Stomach (tissue), 9 donors: Measurements from ENCODE around the gene GMDS. TPM values are rescaled to one million over a fixed set of nuclear protein-coding genes. Genes with fewer than 3 reads are reported as not detected.

Experiments used
- DNase-seq, 2 donors: peaks; one replicate each; pipeline versions ENCODE4 v3.0.0 to v3.0.0-alpha.2; 2013 to 2019
- H3K27ac ChIP-seq, 5 donors: fragments of 200-600 bp in 4 of 5; sonication (generic) in 4 of 5; one replicate each; pipeline ENCODE4 v1.5.1; 2013 to 2019; ENCODE audit warnings: mild to moderate bottlenecking in 1 of 5, moderate library complexity in 1 of 5
- H3K27me3 ChIP-seq, 3 donors: fragments of 200-600 bp; sonication (generic); one replicate each; pipeline ENCODE4 v1.5.1; 2017 to 2019; ENCODE audit warnings: mixed run types in 1 of 3
- H3K36me3 ChIP-seq, 4 donors: fragments of 200-600 bp; sonication (generic); 1 replicate in 3 of 4; 2 replicates in 1 of 4; pipeline ENCODE4 v1.5.1; 2016 to 2019
- H3K4me1 ChIP-seq, 4 donors: fragments of 200-600 bp; sonication (generic); one replicate each; pipeline ENCODE4 v1.5.1; 2016 to 2019
- H3K4me3 ChIP-seq, 4 donors: fragments of 200-600 bp; sonication (generic) in 3 of 4; one replicate each; pipeline ENCODE4 v1.5.1; 2016 to 2019; ENCODE audit warnings: mild to moderate bottlenecking in 1 of 4
- H3K9me3 ChIP-seq, 4 donors: fragments of 200-600 bp; sonication (generic); one replicate each; pipeline ENCODE4 v1.5.1; 2016 to 2019
- EP300 ChIP-seq: sonication (generic); formaldehyde crosslinking; IDR thresholded peaks from one replicate; pipeline ENCODE4 v1.6.1; 2017; ENCODE audit warnings: antibody characterized with exemption
- POLR2A ChIP-seq, 4 donors: fragments of 450-650 bp; IDR thresholded peaks; one replicate each; pipeline ENCODE4 v1.6.1; 2016; ENCODE audit warnings: antibody characterized with exemption in 4 of 4, control low read depth in 2 of 4, mild to moderate bottlenecking in 1 of 4, moderate library complexity in 1 of 4
- POLR2AphosphoS5 ChIP-seq, 3 donors: sonication (generic); formaldehyde crosslinking; IDR thresholded peaks; one replicate each; pipeline ENCODE4 v1.6.1; 2016; ENCODE audit warnings: antibody characterized with exemption in 3 of 3
- WGBS, 5 donors: extraction: QIAGEN DNeasy Blood & Tissue Kit in 3 of 5; methylation state at CpG; one replicate each; pipeline versions ENCODE4 v1.1.5 to v1.1.7; 2013 to 2018; 5-methylcytosine and 5-hydroxymethylcytosine counted together
- intact Hi-C: fragments of 100-400 bp; cut with DNase I; formaldehyde crosslinking; loops from one replicate; pipeline ENCODE4 v1.15.1; 2023; ENCODE audit warnings: low total_unique reads
- polyA plus RNA-seq, 3 donors: library from polyadenylated mRNA; stranded (reverse); fragments of 200-250 nt; gene quantifications; one replicate each; pipeline ENCODE4 v1.2.3, GENCODE V29; 2013
- total RNA-seq, 5 donors: library from RNA; depleted of rRNA; stranded (reverse); fragments of >200 nt; gene quantifications; one replicate each; pipeline versions ENCODE4 v1.1.0 to v1.2.3, GENCODE V29; 2014 to 2016
- TF ChIP-seq, protein P1 (sequence below), 7 experiments: fragments of 450-650 bp in 4 of 7; fragments of 200-600 bp in 3 of 7; sonication (generic) in 3 of 7; IDR thresholded peaks; one replicate each; pipeline ENCODE4 v1.5.1; 2016 to 2019; ENCODE audit warnings: antibody characterized with exemption in 7 of 7, control low read depth in 2 of 7, mild to moderate bottlenecking in 1 of 7
- donor health status: healthy with polysubstance abuse.
- donor health status: Bipolar disorder and iron deficiency.
- donor health status: healthy.

Gene GMDS
- total and polyA plus RNA-seq, 8 donors = 83.7 to 262 (median 121) TPM

DNA sequence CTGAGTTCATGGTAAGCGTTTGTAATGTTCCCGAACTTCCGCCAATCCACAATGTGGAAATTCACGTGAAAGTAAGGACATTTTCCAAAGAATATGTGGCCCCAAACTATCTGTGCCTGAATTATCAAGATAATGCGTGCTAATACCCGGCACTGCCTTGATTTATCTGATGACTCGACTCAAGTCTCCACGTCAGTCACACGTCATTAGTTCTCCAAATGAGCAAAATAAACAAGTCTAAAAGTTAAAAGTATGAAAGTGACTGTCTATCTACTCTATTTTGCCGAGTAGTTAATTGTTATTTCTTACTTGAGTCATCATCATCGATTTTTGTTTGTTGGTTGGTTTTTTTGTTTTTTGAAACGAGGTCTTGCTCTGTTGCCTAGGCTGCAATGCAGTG lies 657.4 kb downstream of the GMDS start:
- Histone ChIP-seq H3K4me3 (no peak overlapping the region), H3K27me3 (peaks cover 0 to 16% (median 2%) of the 10 kb centered on the region in 3 donors), H3K9me3 (no peaks in the 10 kb centered on the region), H3K4me1 (no peaks in the 10 kb centered on the region), H3K27ac (no peak overlapping the region), H3K36me3 (no peaks in the 10 kb centered on the region)
- TF ChIP-seq, protein P1, sequence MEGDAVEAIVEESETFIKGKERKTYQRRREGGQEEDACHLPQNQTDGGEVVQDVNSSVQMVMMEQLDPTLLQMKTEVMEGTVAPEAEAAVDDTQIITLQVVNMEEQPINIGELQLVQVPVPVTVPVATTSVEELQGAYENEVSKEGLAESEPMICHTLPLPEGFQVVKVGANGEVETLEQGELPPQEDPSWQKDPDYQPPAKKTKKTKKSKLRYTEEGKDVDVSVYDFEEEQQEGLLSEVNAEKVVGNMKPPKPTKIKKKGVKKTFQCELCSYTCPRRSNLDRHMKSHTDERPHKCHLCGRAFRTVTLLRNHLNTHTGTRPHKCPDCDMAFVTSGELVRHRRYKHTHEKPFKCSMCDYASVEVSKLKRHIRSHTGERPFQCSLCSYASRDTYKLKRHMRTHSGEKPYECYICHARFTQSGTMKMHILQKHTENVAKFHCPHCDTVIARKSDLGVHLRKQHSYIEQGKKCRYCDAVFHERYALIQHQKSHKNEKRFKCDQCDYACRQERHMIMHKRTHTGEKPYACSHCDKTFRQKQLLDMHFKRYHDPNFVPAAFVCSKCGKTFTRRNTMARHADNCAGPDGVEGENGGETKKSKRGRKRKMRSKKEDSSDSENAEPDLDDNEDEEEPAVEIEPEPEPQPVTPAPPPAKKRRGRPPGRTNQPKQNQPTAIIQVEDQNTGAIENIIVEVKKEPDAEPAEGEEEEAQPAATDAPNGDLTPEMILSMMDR (IDR thresholded peaks at IDR 0.05) = no peak
- TF ChIP-seq POLR2A (IDR thresholded peaks at IDR 0.05) (no peak), EP300 (no peak), POLR2AphosphoS5 (IDR thresholded peaks at IDR 0.05) (no peak)
- intact Hi-C loops = no loop called here
- WGBS, 5 donors = 87 to 93% (median 90%) methylated on average over 12 of the region's 12 CpGs
- DNase-seq = no peak

DNA sequence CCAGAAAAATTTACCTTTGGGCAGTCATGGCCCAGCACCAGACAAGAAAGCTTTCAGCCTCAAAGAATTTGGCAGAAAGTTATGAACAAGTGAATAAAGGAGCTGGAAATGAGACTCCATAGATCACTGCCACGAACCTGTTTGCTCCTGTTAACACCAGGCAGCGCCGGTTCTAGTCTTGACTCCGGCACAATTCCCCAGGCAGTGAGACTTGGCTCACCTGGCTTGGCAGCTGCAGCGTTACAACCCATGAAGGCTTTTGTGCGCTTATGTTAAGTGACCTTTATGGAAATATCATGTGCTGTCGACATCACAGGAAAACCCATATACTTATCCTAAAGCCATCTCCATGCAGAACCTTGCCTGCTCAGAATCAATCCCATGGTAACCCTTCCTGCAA lies 657.9 kb downstream of the GMDS start:
- TF ChIP-seq POLR2A (IDR thresholded peaks at IDR 0.05) (no peak), POLR2AphosphoS5 (IDR thresholded peaks at IDR 0.05) (no peak), EP300 (no peak)
- no peak overlapping the region for H3K27ac ChIP-seq
- no peaks in the 10 kb centered on the region for H3K36me3 ChIP-seq
- H3K9me3 ChIP-seq = no peaks in the 10 kb centered on the region
- WGBS, 5 donors = 87 to 92% (median 89%) methylated on average over 7 of the region's 7 CpGs
- no peaks in the 10 kb centered on the region for H3K4me1 ChIP-seq
- H3K27me3 ChIP-seq = peaks cover 0 to 16% (median 2%) of the 10 kb centered on the region in 3 donors
- DNase-seq = no peak
- intact Hi-C loops = no loop called here
- no peak overlapping the region for H3K4me3 ChIP-seq

DNA sequence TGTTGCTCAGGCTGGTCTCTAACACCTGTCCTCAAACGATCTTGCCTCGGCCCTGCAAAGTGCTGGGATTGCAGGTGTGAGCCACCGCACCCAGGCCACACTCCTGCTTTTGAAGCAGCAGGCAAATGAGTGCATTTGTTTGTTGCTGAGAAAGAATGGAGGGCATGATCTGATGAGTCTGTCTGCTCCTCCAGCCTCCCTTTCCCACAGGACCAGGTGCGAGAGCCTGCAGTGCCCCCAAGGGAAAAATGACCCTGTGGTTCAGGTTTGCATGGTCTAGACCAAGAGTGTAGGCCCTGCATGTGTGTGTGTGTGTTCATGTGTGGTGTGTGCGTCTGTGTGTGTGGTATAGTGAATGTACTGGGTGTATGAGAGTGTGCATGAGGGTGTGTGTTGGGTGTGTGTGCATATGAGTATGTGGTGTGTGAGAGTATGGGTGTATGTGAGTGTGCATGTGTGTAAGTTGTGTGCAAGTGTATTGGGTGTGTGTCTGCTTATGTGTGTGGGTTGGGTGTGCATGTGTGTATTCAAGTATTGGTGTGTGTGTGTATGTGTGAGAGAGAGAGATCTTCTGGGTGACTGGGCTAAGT lies 658.4 kb downstream of the GMDS start:
- no peaks in the 10 kb centered on the region for H3K4me1 ChIP-seq
- H3K27ac ChIP-seq = no peak overlapping the region
- no peaks in the 10 kb centered on the region for H3K36me3 ChIP-seq
- intact Hi-C loops = no loop called here
- no peak overlapping the region for H3K4me3 ChIP-seq
- peaks cover 0 to 16% (median 2%) of the 10 kb centered on the region in 3 donors for H3K27me3 ChIP-seq
- no peaks in the 10 kb centered on the region for H3K9me3 ChIP-seq
- 81 to 95% (median 86%) methylated on average over 5 of the region's 5 CpGs for WGBS, 5 donors
- no peak for DNase-seq
- TF ChIP-seq EP300 = no peak
- TF ChIP-seq POLR2A (IDR thresholded peaks at IDR 0.05) = no peak
- no peak for TF ChIP-seq POLR2AphosphoS5 (IDR thresholded peaks at IDR 0.05)
- TF ChIP-seq, protein P1 (IDR thresholded peaks at IDR 0.05) = no peak

DNA sequence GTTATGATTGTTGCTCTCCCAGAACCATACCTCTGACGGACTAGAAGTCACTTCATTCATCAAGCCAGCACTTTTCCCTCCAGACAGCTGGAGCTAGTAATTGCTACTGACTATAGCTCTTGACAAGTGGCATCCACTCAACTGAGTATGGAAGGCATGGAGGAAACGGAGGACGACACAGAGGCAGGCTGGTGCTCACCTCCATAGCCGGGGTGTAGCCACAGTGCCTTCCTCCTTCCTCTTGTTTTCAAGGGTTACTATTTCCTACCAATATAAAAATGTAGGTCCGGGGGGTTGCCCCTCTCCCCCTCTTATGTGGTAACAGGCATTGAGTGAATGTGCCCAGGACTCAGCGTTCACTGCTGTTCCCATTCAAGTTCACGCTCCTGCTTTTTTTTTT lies 659.1 kb downstream of the GMDS start:
- TF ChIP-seq POLR2AphosphoS5 (IDR thresholded peaks at IDR 0.05) = no peak
- TF ChIP-seq POLR2A (IDR thresholded peaks at IDR 0.05) = no peak
- no peak for TF ChIP-seq EP300
- TF ChIP-seq, protein P1 (IDR thresholded peaks at IDR 0.05) = no peak
- H3K27ac ChIP-seq = no peak overlapping the region
- H3K27me3 ChIP-seq = peaks cover 0 to 10% (median 2%) of the 10 kb centered on the region in 3 donors
- WGBS, 5 donors = 79 to 93% (median 89%) methylated on average over 7 of the region's 7 CpGs
- H3K9me3 ChIP-seq = no peaks in the 10 kb centered on the region
- H3K4me3 ChIP-seq = no peak overlapping the region
- H3K4me1 ChIP-seq = no peaks in the 10 kb centered on the region
- no peak for DNase-seq
- no peaks in the 10 kb centered on the region for H3K36me3 ChIP-seq
- intact Hi-C loops = no loop called here

DNA sequence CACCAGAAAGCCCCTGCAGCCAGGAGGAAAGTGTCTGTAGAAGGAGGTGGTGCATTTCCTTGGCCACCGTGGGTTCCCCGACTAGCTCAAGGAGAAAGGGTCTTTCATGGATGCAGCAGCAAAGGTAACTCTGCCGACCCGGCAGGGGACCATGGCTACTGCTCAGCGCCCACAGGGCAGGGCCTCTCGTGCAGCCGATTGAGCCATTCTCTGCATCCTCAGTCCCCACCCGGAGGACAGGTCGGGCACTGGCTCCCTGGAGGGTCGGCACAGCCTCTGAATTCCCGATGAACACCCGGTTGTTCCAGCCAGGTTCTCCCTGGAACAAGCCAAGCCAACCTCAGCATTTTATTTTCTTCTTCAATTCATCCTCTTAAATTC lies 659.7 kb downstream of the GMDS start:
- Histone ChIP-seq H3K27me3 (peaks cover 0 to 10% (median 2%) of the 10 kb centered on the region in 3 donors), H3K9me3 (no peaks in the 10 kb centered on the region), H3K4me1 (no peaks in the 10 kb centered on the region), H3K27ac (no peak overlapping the region), H3K36me3 (no peaks in the 10 kb centered on the region), H3K4me3 (no peak overlapping the region)
- TF ChIP-seq EP300 (no peak), POLR2A (IDR thresholded peaks at IDR 0.05) (no peak), POLR2AphosphoS5 (IDR thresholded peaks at IDR 0.05) (no peak)
- TF ChIP-seq, protein P1 (IDR thresholded peaks at IDR 0.05) = no peak
- intact Hi-C loops = no loop called here
- no peak for DNase-seq
- 84 to 95% (median 93%) methylated on average over 12 of the region's 12 CpGs for WGBS, 5 donors
